HFFc6 (cell line): ENCODE measurements around the gene ZWILCH. TPM values are rescaled to one million over a fixed set of nuclear protein-coding genes. Genes with fewer than 3 reads are reported as not detected.
A peak's percentile ranks its signal among the peaks of the same experiment; 100 is the strongest.

Source experiments
- DNase-seq: peaks from one replicate; pipeline ENCODE4 v3.0.0-alpha.2; 2018
- H3K27ac Mint-ChIP-seq: 2 replicates; pipeline ENCODE4 v1.8.0; 2020; ENCODE audit warnings: mild to moderate bottlenecking, mixed read lengths
- H3K27me3 Mint-ChIP-seq: 2 replicates; pipeline ENCODE4 v1.8.0; 2021; ENCODE audit warnings: mild to moderate bottlenecking, moderate library complexity, mixed read lengths; ENCODE audit not compliant: insufficient read depth
- H3K36me3 Mint-ChIP-seq: 2 replicates; pipeline ENCODE4 v1.8.0; 2021; ENCODE audit warnings: low read depth, mixed read lengths
- H3K4me1 Mint-ChIP-seq: 2 replicates; pipeline ENCODE4 v1.8.0; 2020; ENCODE audit warnings: low read depth, mixed read lengths
- H3K4me3 Mint-ChIP-seq: 2 replicates; pipeline ENCODE4 v1.8.0; 2020; ENCODE audit warnings: mild to moderate bottlenecking, moderate library complexity, mixed read lengths
- H3K9me3 Mint-ChIP-seq: 2 replicates; pipeline ENCODE4 v1.8.0; 2020; ENCODE audit warnings: mild to moderate bottlenecking, mixed read lengths
- total RNA-seq, 6 experiments: library from RNA; stranded (reverse); fragmentation: NEBNext Ultra II Directional; extraction: Animal tissue kit (Norgen Biotek cat#: 25700); gene quantifications; 2 replicates in 1 of 6; 3 replicates in 5 of 6; pipeline ENCODE4 v1.2.3, GENCODE V29; 2021
- TF ChIP-seq, protein P1 (sequence below): fragments of 200-600 bp; sonication (generic); IDR thresholded peaks from 2 replicates; pipeline ENCODE4 v1.5.0; 2021; ENCODE audit warnings: antibody characterized with exemption, mild to moderate bottlenecking

The ZWILCH gene
- total RNA-seq, 6 experiments from 2014 or later, result 18.5 to 30.0 (median 25.9) TPM

DNA sequence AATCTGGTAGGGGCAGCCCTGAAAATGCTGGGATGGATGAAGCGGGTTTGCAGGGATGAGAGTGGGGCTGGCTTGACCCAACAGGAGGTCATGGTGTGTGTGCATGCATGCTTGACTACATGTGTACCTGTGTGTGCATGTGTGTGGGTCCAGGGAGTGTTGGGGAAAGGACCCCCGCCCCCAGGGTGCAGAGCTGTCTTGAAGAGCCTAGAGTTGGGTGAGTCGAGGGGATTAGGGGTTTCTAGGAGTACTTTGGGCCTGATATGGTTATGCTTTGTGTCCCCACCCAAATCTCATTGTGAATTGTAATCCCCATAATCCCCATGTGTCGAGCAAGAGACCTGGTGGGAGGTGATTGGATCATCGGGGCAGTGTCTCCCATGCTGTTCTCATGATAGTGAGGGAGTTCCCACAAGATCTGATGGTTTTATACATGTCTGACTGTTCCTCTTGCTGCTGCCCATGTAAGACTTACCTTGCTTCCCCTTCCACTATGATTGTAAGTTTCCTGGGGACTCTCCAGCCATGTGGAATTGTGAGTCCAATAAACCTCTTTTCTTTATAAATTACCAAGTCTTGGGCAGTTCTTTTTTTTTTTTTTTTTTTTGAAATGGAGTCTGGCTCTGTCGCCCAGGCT lies 65.8 kb downstream of the ZWILCH start:
- Mint-ChIP-seq H3K27ac (no peak overlapping the region), H3K9me3 (no peaks in the 10 kb centered on the region)

DNA sequence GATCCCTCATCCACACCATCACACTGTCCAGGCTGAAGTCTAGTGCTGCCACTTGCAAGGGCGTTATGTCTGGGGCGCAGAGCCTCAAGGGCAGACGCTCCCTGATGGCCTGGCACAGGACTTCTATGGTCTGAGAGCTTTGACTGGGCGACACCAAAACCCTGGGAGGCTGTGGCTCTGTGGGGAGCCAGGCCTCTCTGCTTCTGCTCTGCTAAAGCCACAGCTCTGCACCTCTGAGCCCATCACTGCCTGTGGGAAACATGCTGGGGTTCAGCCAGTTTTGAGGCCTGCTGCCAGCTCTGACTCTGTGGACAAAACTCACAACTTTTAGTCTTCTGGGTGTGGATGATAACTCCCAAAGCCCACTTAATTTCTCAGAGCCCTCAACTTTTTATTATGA lies 67.0 kb downstream of the ZWILCH start:
- no peaks in the 10 kb centered on the region for H3K36me3 Mint-ChIP-seq

More for the DNA sequence above, 65.8 kb downstream of the ZWILCH start:
- Mint-ChIP-seq H3K4me3 (no peak overlapping the region), H3K4me1 (peaks cover 33% of the 10 kb centered on the region), H3K27me3 (peaks cover 2% of the 10 kb centered on the region; the same call in 1 of the 2 replicates), H3K36me3 (no peaks in the 10 kb centered on the region)
- DNase-seq, result no peak
- TF ChIP-seq, protein P1, sequence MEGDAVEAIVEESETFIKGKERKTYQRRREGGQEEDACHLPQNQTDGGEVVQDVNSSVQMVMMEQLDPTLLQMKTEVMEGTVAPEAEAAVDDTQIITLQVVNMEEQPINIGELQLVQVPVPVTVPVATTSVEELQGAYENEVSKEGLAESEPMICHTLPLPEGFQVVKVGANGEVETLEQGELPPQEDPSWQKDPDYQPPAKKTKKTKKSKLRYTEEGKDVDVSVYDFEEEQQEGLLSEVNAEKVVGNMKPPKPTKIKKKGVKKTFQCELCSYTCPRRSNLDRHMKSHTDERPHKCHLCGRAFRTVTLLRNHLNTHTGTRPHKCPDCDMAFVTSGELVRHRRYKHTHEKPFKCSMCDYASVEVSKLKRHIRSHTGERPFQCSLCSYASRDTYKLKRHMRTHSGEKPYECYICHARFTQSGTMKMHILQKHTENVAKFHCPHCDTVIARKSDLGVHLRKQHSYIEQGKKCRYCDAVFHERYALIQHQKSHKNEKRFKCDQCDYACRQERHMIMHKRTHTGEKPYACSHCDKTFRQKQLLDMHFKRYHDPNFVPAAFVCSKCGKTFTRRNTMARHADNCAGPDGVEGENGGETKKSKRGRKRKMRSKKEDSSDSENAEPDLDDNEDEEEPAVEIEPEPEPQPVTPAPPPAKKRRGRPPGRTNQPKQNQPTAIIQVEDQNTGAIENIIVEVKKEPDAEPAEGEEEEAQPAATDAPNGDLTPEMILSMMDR, result no peak

DNA sequence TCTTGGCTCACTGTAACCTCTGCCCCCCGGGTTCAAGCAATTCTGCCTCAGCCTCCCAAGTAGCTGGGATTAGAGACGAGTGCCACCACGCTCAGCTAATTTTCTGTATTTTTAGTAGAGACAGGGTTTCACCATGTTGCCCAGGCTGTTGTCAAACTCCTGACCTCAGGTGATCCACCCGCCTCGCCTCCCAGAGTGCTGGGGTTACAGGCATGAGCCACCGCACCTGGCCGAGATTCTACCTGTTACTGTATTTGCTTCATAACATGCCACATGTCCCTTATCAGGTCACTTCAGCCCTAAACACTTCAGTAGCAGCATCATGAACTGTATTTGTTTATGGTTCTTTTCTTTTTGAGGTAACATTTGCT lies 68.2 kb downstream of the ZWILCH start:
- no peak overlapping the region for H3K4me3 Mint-ChIP-seq
- 0 out of 2 replicates have a peak, but pooled peaks cover 3% of the 10 kb centered on the region for H3K27me3 Mint-ChIP-seq
- H3K36me3 Mint-ChIP-seq, result no peaks in the 10 kb centered on the region
- DNase-seq, result no peak
- peaks cover 28% of the 10 kb centered on the region for H3K4me1 Mint-ChIP-seq
- TF ChIP-seq, protein P1, result no peak
- H3K27ac Mint-ChIP-seq, result no peak overlapping the region
- no peaks in the 10 kb centered on the region for H3K9me3 Mint-ChIP-seq

More for the DNA sequence above, 67.0 kb downstream of the ZWILCH start:
- Mint-ChIP-seq H3K9me3 (no peaks in the 10 kb centered on the region), H3K4me3 (no peak overlapping the region), H3K27me3 (no peaks in the 10 kb centered on the region), H3K4me1 (peaks cover 21% of the 10 kb centered on the region), H3K27ac (no peak overlapping the region)
- TF ChIP-seq, protein P1, result no peak
- no peak for DNase-seq

DNA sequence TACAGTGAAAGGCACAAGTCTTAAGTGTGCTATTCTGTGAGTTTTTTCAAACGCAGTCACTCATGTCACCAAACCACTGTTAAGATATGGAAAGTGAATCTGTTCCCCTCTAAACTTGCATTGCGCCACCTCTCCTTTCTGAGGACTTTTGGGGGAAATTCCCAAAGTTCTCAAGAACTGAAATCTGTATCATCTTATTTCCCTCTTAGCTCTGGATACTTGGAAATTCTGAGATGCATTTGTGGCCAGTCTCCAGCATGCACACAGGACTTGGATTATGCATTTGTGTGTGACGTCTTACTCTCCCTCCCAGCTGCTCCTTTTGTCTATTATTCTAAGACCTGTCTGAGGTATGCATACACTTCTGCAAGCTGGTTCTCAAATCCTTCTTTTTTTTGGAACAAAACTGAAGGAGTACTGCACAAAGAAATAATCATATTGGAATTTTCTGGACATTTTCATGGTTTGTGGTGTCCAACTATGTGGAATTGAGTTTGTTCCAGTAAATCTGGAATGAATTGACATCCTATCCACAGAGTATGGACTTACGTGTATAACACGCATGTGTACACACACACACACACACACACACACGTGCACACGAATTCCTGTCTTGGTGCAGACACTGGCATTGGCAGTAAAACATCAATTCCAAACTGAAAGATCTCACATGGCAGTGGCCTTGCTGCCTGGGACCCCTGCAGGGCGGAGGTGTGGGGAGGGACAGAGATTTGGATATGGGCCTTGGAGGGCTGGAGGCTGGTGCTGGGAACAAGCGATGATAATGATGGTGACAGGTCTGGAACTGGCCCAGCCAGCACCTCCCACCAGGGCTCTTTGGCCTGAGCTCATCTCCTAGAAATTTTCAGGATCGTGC lies 68.8 kb downstream of the ZWILCH start:
- Mint-ChIP-seq H3K4me1 (peaks cover 31% of the 10 kb centered on the region), H3K36me3 (no peaks in the 10 kb centered on the region), H3K27ac (peak overlapping the region; percentile 64), H3K9me3 (no peaks in the 10 kb centered on the region), H3K27me3 (0 out of 2 replicates have a peak, but pooled peaks cover 3% of the 10 kb centered on the region), H3K4me3 (peak overlapping the region; percentile 48)
- TF ChIP-seq, protein P1, result no peak
- peak; percentile 58 for DNase-seq

DNA sequence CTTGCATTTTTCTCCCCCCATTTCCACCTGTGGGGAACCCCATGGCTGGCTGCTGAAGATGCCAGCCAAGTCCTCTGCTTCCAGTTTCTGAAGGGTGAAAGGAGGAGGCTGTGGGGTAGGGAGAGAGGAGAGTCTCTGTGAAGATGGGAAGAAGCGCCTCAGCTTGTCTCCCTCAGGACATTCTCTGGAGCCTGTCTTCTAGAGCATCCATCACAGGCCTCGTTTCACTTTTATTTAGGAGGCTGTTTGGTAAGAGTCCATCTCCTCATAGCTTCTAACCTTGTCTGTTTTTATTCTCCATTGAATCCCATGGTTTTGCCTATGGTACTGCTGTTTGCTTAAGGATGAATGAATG lies 69.4 kb downstream of the ZWILCH start:
- TF ChIP-seq, protein P1, result no peak
- Mint-ChIP-seq H3K27ac (peak overlapping the region; percentile 64; the same call in 1 of the 2 replicates), H3K36me3 (no peaks in the 10 kb centered on the region)

More for the DNA sequence above, 69.4 kb downstream of the ZWILCH start:
- Mint-ChIP-seq H3K4me3 (peak overlapping the region; percentile 48; the same call in 1 of the 2 replicates), H3K27me3 (0 out of 2 replicates have a peak, but pooled peaks cover 3% of the 10 kb centered on the region), H3K4me1 (peaks cover 31% of the 10 kb centered on the region), H3K9me3 (no peaks in the 10 kb centered on the region)
- DNase-seq, result no peak
